ENCODE data around the gene WDFY3. TPM values are rescaled to one million over a fixed set of nuclear protein-coding genes. Genes with fewer than 3 reads are reported as not detected.
"Not testable (repeated sequence)": the region's sequence is repeated elsewhere in the genome, so short reads cannot be mapped to it uniquely, and the experiment has no call there.

Gene WDFY3
- polyA plus RNA-seq, 1 donor (not counting 4 experiments of a cell fraction or from before 2014, with no cell fraction given) = 28.5 TPM

DNA sequence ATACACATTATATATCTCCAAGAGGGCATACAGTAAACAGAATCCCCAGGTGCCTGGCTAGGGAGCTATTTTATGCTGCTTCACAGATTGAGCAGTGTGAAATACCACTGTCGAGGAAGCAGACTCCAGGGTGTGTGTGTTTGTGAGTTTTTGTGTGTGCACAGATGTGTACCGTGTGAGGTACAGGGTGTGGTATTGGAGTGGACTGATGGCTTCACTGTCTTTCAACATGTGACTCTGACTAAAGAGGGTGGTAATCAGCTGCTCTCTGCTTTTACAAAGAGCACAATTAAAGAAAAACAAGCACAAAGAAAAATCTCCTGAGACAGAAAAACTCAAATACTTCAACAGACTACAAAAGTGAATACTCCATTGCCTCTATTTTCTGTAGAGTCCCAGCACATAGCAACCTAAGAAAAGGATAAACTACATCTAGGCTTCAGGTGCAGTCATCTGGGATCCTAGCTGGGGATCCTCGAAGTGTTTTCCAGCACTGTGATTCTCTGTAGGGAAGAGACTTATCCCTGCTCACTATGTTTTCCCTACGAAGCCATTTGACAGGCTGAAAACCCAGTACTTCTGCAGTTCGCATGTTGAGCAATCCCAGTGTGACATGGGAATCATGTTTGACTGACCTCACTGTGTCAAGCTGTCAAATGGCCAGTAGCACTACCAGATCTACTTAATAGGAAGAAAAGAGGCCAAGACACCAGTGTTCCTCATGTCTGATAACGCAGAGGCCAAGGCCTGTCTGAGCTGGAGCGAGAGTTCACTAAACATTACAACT, 283.2 kb downstream of the WDFY3 start:
- no peak overlapping the region for H3K4me3 ChIP-seq (ENCODE audit: control insufficient read depth in 2 of 3, extremely low read depth in 1 of 3, insufficient read depth in 2 of 3, low read depth in 1 of 3, low read length in 3 of 3)
- H2AFZ ChIP-seq (ENCODE audit: control insufficient read depth, low read length) = no peak overlapping the region
- peaks cover 25% of the 10 kb centered on the region in 2 experiments for H3K36me3 ChIP-seq (ENCODE audit: control insufficient read depth in 2 of 2, extremely low read depth in 1 of 2, insufficient read depth in 2 of 2, low read length in 2 of 2)
- TF ChIP-seq, protein P1, sequence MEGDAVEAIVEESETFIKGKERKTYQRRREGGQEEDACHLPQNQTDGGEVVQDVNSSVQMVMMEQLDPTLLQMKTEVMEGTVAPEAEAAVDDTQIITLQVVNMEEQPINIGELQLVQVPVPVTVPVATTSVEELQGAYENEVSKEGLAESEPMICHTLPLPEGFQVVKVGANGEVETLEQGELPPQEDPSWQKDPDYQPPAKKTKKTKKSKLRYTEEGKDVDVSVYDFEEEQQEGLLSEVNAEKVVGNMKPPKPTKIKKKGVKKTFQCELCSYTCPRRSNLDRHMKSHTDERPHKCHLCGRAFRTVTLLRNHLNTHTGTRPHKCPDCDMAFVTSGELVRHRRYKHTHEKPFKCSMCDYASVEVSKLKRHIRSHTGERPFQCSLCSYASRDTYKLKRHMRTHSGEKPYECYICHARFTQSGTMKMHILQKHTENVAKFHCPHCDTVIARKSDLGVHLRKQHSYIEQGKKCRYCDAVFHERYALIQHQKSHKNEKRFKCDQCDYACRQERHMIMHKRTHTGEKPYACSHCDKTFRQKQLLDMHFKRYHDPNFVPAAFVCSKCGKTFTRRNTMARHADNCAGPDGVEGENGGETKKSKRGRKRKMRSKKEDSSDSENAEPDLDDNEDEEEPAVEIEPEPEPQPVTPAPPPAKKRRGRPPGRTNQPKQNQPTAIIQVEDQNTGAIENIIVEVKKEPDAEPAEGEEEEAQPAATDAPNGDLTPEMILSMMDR (optimal IDR thresholded peaks at IDR 0.05 in 1 of 3, IDR thresholded peaks at IDR 0.05 in 1 of 3, conservative IDR thresholded peaks at IDR 0.05 in 1 of 3; ENCODE audit: extremely low read depth in 1 of 3, insufficient read depth in 2 of 3, low read length in 3 of 3) = no peak
- no peak for TF ChIP-seq EZH2 (IDR thresholded peaks at IDR 0.05; ENCODE audit: low read length)
- no peaks in the 10 kb centered on the region for H4K20me1 ChIP-seq (ENCODE audit: control insufficient read depth, extremely low read depth, insufficient read depth, low read length)
- H3K9me1 ChIP-seq (ENCODE audit: control insufficient read depth, extremely low read depth, insufficient read depth, low read length) = no peaks in the 10 kb centered on the region
- no peak overlapping the region for H3K27ac ChIP-seq (ENCODE audit: control insufficient read depth, insufficient read depth, low read length)
- FAIRE-seq (no peak), DNase-seq (ENCODE audit: low read depth, low spot score) (no peak)
- H3K9me3 ChIP-seq (ENCODE audit: control insufficient read depth, low read depth, low read length) = no peaks in the 10 kb centered on the region
- dilution Hi-C loops (cut with MboI; ENCODE audit: extremely low pct_ligation_motif_present, low sequenced_read_pairs) = no loop called here
- H3K4me2 ChIP-seq (ENCODE audit: control insufficient read depth, extremely low read depth, insufficient read depth, low read depth, low read length) = no peak overlapping the region
- no peak overlapping the region for H3K9ac ChIP-seq (ENCODE audit: control insufficient read depth, extremely low read depth, insufficient read depth, low read length)
- H3K79me2 ChIP-seq (ENCODE audit: control insufficient read depth, insufficient read depth, low read length) = no peaks in the 10 kb centered on the region
- H3K27me3 ChIP-seq (ENCODE audit: control insufficient read depth, extremely low read depth, insufficient read depth, low read length) = no peaks in the 10 kb centered on the region
- peaks cover 9% of the 10 kb centered on the region for H3K4me1 ChIP-seq (ENCODE audit: control insufficient read depth, extremely low read depth, insufficient read depth, low read length)

DNA sequence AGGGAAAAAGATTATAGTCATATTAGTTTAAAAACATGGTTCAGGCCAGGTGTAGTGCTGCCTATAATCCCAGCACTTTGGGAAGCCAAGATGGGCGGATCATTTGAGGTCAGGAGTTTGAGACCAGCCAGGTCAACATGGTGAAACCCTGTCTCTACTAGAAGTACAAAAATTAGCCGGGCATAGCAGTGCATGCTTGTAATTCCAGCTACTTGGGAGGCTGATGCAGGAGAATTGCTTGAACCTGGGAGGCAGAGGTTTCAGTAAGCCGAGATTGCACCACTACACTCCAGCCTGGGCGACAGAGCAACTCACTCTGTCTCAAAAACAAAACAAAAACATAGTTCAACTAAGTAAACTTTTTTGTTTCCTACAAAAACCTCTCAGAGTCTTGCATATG, 283.8 kb downstream of the WDFY3 start:
- H2AFZ ChIP-seq (ENCODE audit: control insufficient read depth, low read length); H3K9me3 ChIP-seq (ENCODE audit: control insufficient read depth, low read depth, low read length); H3K9me1 ChIP-seq (ENCODE audit: control insufficient read depth, extremely low read depth, insufficient read depth, low read length); H3K27me3 ChIP-seq (ENCODE audit: control insufficient read depth, extremely low read depth, insufficient read depth, low read length); FAIRE-seq; H4K20me1 ChIP-seq (ENCODE audit: control insufficient read depth, extremely low read depth, insufficient read depth, low read length); H3K4me1 ChIP-seq (ENCODE audit: control insufficient read depth, extremely low read depth, insufficient read depth, low read length); H3K4me2 ChIP-seq (ENCODE audit: control insufficient read depth, extremely low read depth, insufficient read depth, low read depth, low read length); H3K27ac ChIP-seq (ENCODE audit: control insufficient read depth, insufficient read depth, low read length); H3K9ac ChIP-seq (ENCODE audit: control insufficient read depth, extremely low read depth, insufficient read depth, low read length); dilution Hi-C loops (cut with MboI; ENCODE audit: extremely low pct_ligation_motif_present, low sequenced_read_pairs); H3K4me3 ChIP-seq (ENCODE audit: control insufficient read depth in 2 of 3, extremely low read depth in 1 of 3, insufficient read depth in 2 of 3, low read depth in 1 of 3, low read length in 3 of 3); DNase-seq (ENCODE audit: low read depth, low spot score); H3K79me2 ChIP-seq (ENCODE audit: control insufficient read depth, insufficient read depth, low read length): not testable (repeated sequence)
- peaks cover 23% of the 10 kb centered on the region in 2 experiments for H3K36me3 ChIP-seq (ENCODE audit: control insufficient read depth in 2 of 2, extremely low read depth in 1 of 2, insufficient read depth in 2 of 2, low read length in 2 of 2)
